ENCODE data around the gene WWTR1. TPM values are rescaled to one million over a fixed set of nuclear protein-coding genes. Genes with fewer than 3 reads are reported as not detected.

Gene WWTR1
- total RNA-seq (2021) (24.6 to 30.0 TPM (median 25.5 TPM) in 3 replicates), Bru-seq, nascent RNA (percentile 72 among the genes with signal in this experiment)
- long read RNA-seq, experiment 1, transcript WWTR1-201 (7 exons, 2,103 nt), result major isoform, 57 of 85 reads
- long read RNA-seq, experiment 1, partial matches to known transcripts, result 10 of 85 reads
- long read RNA-seq, experiment 1, other reads (novel, unspliced or antisense), result 18 of 85 reads
- long read RNA-seq, experiment 2, transcript WWTR1-201 (7 exons, 2,103 nt), result major isoform, 6 of 24 reads
- long read RNA-seq, experiment 2, partial matches to known transcripts, result 2 of 24 reads
- long read RNA-seq, experiment 2, other reads (novel, unspliced or antisense), result 16 of 24 reads
- long read RNA-seq, experiment 3, result 0 reads

- Mint-ChIP-seq H3K4me1 (peaks cover 70% of the 10 kb centered on the region), H3K9me3 (no peaks in the 10 kb centered on the region), H3K36me3 (peaks cover 17% of the 10 kb centered on the region), H3K4me3 (peak within 1 kb of the TSS; percentile 90), H3K27ac (peak within 1 kb of the TSS; percentile 99), H3K27me3 (ENCODE audit: low read depth) (no peaks in the 10 kb centered on the region; the same call in 1 of the 2 replicates)
- ATAC-seq (peak; percentile 81), DNase-seq (ENCODE audit: low spot score) (peak; percentile 96)
- ChIA-PET POLR2A (interaction anchor here (0.5 to 3.4 kb wide), 28 partner anchors 9 to 751 kb away, joined by 3 to 33 read pairs (median 4); partner anchors contain the start of genes COMMD2 and RNF13), CTCF (interaction anchor here (0.9 to 2.3 kb wide), 10 partner anchors 12 to 150 kb away, joined by 3 to 22 read pairs (median 4); no protein-coding TSS in a partner anchor)
- 0 out of 2 replicates have a peak, but pooled peaks have one; percentile 68 for TF ChIP-seq ATF1 (CRISPR knock-in tag; IDR thresholded peaks at IDR 0.05)
- no peak for TF ChIP-seq GTF2I (CRISPR knock-in tag; conservative IDR thresholded peaks at IDR 0.05)
- TF ChIP-seq HMGA2 (CRISPR knock-in tag; IDR thresholded peaks at IDR 0.05), result no peak
- 0 out of 2 replicates have a peak, but pooled peaks have one; percentile 6 for TF ChIP-seq SMAD4 (CRISPR knock-in tag; IDR thresholded peaks at IDR 0.05)
- no peak for TF ChIP-seq E2F4 (CRISPR knock-in tag; IDR thresholded peaks at IDR 0.05; ENCODE audit: borderline replicate concordance, low read depth)
- TF ChIP-seq KAT7 (CRISPR knock-in tag; IDR thresholded peaks at IDR 0.05; ENCODE audit: borderline replicate concordance), result 0 out of 2 replicates have a peak, but pooled peaks have one; percentile 82
- TF ChIP-seq, protein P1, sequence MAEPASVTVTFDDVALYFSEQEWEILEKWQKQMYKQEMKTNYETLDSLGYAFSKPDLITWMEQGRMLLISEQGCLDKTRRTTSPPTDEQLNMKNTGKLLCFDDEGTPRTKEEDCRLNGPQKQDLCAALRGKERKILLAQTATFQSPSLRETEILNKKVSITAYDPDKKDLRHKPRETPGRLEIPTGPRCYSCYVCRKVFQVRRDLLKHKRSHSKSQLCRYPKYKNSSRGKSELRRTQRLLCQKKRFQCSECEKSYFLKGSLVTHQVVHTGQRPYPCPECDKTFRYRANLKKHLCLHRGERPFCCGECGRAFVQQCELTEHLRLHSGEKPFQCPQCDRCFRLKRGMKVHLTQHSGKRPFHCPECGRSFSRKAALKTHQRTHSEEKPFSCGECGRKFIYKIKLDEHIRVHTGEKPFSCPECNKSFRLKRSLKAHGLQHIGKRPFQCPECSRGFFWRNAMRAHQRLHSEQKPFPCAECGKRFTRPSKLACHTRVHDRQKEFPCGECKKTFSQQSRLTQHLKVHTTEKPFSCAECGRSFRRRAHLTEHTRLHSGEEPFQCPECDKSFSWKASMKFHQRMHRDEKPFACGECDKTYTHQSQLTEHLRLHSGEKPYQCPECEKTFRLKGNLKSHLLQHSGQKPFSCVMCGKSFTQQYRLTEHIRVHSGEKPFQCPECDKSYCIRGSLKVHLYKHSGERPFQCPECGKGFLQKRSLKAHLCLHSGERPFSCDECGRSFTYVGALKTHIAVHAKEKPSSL (CRISPR knock-in tag; conservative IDR thresholded peaks at IDR 0.05), result no peak
- no peak; the same call in 1 of the 2 replicates for TF ChIP-seq ZNF423 (CRISPR knock-in tag; IDR thresholded peaks at IDR 0.05)
- TF ChIP-seq ZBTB21 (CRISPR knock-in tag; IDR thresholded peaks at IDR 0.05; ENCODE audit: borderline replicate concordance), result no peak
- TF ChIP-seq ZSCAN18 (CRISPR knock-in tag; IDR thresholded peaks at IDR 0.05), result no peak
- TF ChIP-seq CREM (CRISPR knock-in tag; IDR thresholded peaks at IDR 0.05), result peak; percentile 47; the same call in 1 of the 2 replicates
- no peak for TF ChIP-seq CBFB (CRISPR knock-in tag; IDR thresholded peaks at IDR 0.05; ENCODE audit: low read depth)
- TF ChIP-seq, protein P2, sequence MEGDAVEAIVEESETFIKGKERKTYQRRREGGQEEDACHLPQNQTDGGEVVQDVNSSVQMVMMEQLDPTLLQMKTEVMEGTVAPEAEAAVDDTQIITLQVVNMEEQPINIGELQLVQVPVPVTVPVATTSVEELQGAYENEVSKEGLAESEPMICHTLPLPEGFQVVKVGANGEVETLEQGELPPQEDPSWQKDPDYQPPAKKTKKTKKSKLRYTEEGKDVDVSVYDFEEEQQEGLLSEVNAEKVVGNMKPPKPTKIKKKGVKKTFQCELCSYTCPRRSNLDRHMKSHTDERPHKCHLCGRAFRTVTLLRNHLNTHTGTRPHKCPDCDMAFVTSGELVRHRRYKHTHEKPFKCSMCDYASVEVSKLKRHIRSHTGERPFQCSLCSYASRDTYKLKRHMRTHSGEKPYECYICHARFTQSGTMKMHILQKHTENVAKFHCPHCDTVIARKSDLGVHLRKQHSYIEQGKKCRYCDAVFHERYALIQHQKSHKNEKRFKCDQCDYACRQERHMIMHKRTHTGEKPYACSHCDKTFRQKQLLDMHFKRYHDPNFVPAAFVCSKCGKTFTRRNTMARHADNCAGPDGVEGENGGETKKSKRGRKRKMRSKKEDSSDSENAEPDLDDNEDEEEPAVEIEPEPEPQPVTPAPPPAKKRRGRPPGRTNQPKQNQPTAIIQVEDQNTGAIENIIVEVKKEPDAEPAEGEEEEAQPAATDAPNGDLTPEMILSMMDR (IDR thresholded peaks at IDR 0.05), result no peak
- TF ChIP-seq, protein P3, sequence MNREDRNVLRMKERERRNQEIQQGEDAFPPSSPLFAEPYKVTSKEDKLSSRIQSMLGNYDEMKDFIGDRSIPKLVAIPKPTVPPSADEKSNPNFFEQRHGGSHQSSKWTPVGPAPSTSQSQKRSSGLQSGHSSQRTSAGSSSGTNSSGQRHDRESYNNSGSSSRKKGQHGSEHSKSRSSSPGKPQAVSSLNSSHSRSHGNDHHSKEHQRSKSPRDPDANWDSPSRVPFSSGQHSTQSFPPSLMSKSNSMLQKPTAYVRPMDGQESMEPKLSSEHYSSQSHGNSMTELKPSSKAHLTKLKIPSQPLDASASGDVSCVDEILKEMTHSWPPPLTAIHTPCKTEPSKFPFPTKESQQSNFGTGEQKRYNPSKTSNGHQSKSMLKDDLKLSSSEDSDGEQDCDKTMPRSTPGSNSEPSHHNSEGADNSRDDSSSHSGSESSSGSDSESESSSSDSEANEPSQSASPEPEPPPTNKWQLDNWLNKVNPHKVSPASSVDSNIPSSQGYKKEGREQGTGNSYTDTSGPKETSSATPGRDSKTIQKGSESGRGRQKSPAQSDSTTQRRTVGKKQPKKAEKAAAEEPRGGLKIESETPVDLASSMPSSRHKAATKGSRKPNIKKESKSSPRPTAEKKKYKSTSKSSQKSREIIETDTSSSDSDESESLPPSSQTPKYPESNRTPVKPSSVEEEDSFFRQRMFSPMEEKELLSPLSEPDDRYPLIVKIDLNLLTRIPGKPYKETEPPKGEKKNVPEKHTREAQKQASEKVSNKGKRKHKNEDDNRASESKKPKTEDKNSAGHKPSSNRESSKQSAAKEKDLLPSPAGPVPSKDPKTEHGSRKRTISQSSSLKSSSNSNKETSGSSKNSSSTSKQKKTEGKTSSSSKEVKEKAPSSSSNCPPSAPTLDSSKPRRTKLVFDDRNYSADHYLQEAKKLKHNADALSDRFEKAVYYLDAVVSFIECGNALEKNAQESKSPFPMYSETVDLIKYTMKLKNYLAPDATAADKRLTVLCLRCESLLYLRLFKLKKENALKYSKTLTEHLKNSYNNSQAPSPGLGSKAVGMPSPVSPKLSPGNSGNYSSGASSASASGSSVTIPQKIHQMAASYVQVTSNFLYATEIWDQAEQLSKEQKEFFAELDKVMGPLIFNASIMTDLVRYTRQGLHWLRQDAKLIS (CRISPR knock-in tag; IDR thresholded peaks at IDR 0.05; ENCODE audit: borderline replicate concordance), result no peak
- TF ChIP-seq NFYB (CRISPR knock-in tag; conservative IDR thresholded peaks at IDR 0.05; ENCODE audit: low read depth), result no peak
- no peak for TF ChIP-seq ZNF396 (CRISPR knock-in tag; IDR thresholded peaks at IDR 0.05; ENCODE audit: borderline replicate concordance)
- no peak for TF ChIP-seq TP53 (CRISPR knock-in tag; IDR thresholded peaks at IDR 0.05)
- TF ChIP-seq TEAD1 (CRISPR knock-in tag; IDR thresholded peaks at IDR 0.05), result peak; percentile 56; the same call in 1 of the 2 replicates
- 0 out of 2 replicates have a peak, but pooled peaks have one; percentile 16 for TF ChIP-seq PRRX2 (CRISPR knock-in tag; IDR thresholded peaks at IDR 0.05)
- TF ChIP-seq NR2C2 (CRISPR knock-in tag; IDR thresholded peaks at IDR 0.05), result no peak
- no peak for TF ChIP-seq RORB (CRISPR knock-in tag; IDR thresholded peaks at IDR 0.05)
Observed at GRCh38 chr3:149657926-149658743, at the start of gene WWTR1. TSS of gene WWTR1 (minus strand) at chr3:149658025. CDS start at chr3:149657306, 719 bp downstream.

All from WTC11 (cell line).